ENCODE results near the gene PSMD9.
"Not testable (repeated sequence)": the region's sequence is repeated elsewhere in the genome, so short reads cannot be mapped to it uniquely, and the experiment has no call there.

Gene PSMD9

DNA sequence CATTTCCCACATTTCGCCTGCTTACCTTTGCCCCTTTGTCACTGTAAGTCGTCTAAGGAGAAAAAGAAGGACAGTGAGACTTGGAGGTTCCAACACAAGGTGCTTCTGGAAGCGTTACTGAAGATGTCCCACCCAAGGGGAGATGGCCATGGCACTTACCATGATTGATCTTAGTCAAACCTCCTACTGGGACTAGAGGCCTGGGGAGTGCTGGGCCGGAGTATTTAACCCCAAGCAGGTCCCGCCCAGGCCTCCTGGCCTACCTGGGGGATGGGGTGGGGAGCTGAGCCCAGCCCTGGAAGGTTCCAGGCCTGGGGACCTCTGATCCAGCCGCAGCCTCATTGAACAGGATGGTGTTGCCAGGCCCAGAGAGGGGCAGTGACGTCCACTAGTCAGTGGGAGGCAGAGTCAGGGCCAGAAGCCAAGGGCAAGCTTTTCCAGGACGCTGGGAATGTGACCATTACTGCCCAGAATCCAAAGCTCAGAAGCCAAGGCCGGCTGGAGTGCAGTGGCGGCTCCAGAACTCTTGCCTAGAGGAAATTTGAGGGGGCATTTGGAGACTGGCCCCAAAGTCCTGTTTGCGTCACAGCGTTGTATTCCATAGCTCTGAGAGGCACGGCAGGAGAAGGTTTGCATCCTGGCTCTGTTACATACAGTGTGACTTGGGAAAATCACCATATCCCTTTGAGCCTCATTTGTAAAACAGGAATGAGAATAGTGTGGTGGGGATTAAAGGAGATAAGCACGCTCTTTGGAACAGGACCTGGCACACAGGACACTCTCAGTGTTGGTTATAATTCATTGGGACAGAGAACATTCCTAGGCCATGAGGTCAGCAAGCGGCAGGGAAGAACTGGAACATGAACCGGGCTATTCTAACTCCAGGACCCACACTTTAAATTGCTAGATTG lies 29.7 kb upstream of the PSMD9 start, which contains the start of gene HPD:
Gene HPD, minus strand, starts transcription at position 198 of the 911 bp plus-strand sequence. Its CDS starts 36 bp downstream, at position 162.
- Histone ChIP-seq H3K27me3 (ENCODE audit: low read depth, low read length) (no peaks in the 10 kb centered on the region), H3K4me1 (ENCODE audit: control insufficient read depth in 1 of 2, insufficient read depth in 2 of 2, low read length in 2 of 2) (peaks cover 3 to 13% of the 10 kb centered on the region in 2 donors), H3K4me3 (ENCODE audit: low read depth in 1 of 2, low read length in 2 of 2) (no peak within 1 kb of the TSS), H3K36me3 (ENCODE audit: control insufficient read depth in 1 of 2, insufficient read depth in 2 of 2, low read length in 2 of 2) (no peaks in the 10 kb centered on the region), H3K27ac (ENCODE audit: low read length) (peak within 1 kb of the TSS; percentile 74), H3K9me3 (ENCODE audit: control insufficient read depth in 1 of 2, low read length in 2 of 2) (no peaks in the 10 kb centered on the region)

DNA sequence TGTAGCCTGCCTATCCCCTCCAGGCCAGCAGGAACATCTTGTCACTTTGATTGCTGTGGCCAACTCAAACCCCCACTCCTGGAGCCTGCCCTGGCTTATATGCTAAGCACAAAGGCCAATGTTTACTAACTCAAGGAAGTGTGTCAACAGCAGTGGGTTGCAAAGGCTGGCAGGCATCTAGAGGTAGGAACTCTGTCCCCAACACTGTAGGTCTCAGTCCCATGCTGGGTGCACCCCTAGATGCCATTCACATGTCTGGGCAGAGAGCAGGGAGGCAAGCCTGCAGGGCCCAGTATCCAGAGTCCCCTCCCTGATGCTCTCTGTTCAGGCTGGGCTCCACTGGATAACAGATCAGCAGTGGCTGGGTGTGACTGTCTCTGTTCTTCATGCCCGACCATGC lies 28.3 kb upstream of the PSMD9 start:
- Histone ChIP-seq H3K4me3 (ENCODE audit: low read depth in 1 of 2, low read length in 2 of 2) (no peak overlapping the region), H3K9me3 (ENCODE audit: control insufficient read depth in 1 of 2, low read length in 2 of 2) (no peaks in the 10 kb centered on the region), H3K4me1 (ENCODE audit: control insufficient read depth in 1 of 2, insufficient read depth in 2 of 2, low read length in 2 of 2) (peaks cover 3 to 13% of the 10 kb centered on the region in 2 donors), H3K27me3 (ENCODE audit: low read depth, low read length) (no peaks in the 10 kb centered on the region), H3K27ac (ENCODE audit: low read length) (no peak overlapping the region), H3K36me3 (ENCODE audit: control insufficient read depth in 1 of 2, insufficient read depth in 2 of 2, low read length in 2 of 2) (no peaks in the 10 kb centered on the region)

- not testable (repeated sequence) for H3K27ac ChIP-seq (ENCODE audit: low read length); H3K36me3 ChIP-seq (ENCODE audit: control insufficient read depth in 1 of 2, insufficient read depth in 2 of 2, low read length in 2 of 2); H3K9me3 ChIP-seq (ENCODE audit: control insufficient read depth in 1 of 2, low read length in 2 of 2); H3K27me3 ChIP-seq (ENCODE audit: low read depth, low read length); H3K4me3 ChIP-seq (ENCODE audit: low read depth in 1 of 2, low read length in 2 of 2)
- peaks cover 3 to 13% of the 10 kb centered on the region in 2 donors for H3K4me1 ChIP-seq (ENCODE audit: control insufficient read depth in 1 of 2, insufficient read depth in 2 of 2, low read length in 2 of 2)
These were observed 27.9 kb upstream of the PSMD9 start for GRCh38 chr12:121860699-121861098.

DNA sequence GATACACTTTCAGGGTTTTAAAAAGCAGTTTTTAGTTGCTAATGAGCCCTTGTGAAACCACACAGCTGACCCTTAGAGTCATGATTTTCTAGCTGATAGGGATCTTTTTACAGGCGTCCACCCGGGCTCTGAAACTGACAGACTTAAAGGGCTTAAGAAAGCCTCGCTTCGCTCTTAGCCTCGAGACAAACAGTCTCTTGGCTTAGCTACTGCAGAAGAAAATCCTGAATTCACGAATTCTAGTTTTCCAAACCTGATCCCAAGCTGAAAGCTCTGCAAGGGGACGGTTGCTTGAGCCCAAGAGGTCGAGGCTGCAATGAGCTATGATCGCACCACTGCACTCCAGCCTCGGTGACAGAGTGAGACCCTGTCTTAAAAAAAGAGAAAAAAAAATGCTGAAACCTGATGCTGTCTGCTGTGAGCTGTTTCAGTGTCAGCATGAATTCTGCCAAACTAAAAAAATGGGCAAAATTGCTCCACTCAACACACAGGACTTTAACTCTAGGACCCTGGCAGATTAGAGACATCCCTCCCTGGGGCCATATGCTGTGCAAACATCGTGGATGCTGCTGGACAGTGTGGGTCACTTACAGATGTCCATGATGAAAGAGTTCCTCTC lies 26.8 kb upstream of the PSMD9 start:
- Histone ChIP-seq H3K4me1 (ENCODE audit: control insufficient read depth in 1 of 2, insufficient read depth in 2 of 2, low read length in 2 of 2) (peaks cover 3 to 13% of the 10 kb centered on the region in 2 donors), H3K27me3 (ENCODE audit: low read depth, low read length) (no peaks in the 10 kb centered on the region), H3K4me3 (ENCODE audit: low read depth in 1 of 2, low read length in 2 of 2) (no peak overlapping the region), H3K27ac (ENCODE audit: low read length) (no peak overlapping the region), H3K36me3 (ENCODE audit: control insufficient read depth in 1 of 2, insufficient read depth in 2 of 2, low read length in 2 of 2) (no peaks in the 10 kb centered on the region), H3K9me3 (ENCODE audit: control insufficient read depth in 1 of 2, low read length in 2 of 2) (no peaks in the 10 kb centered on the region)

- Histone ChIP-seq H3K4me1 (ENCODE audit: control insufficient read depth in 1 of 2, insufficient read depth in 2 of 2, low read length in 2 of 2) (no peaks in the 10 kb centered on the region), H3K36me3 (ENCODE audit: control insufficient read depth in 1 of 2, insufficient read depth in 2 of 2, low read length in 2 of 2) (no peaks in the 10 kb centered on the region), H3K9me3 (ENCODE audit: control insufficient read depth in 1 of 2, low read length in 2 of 2) (no peaks in the 10 kb centered on the region), H3K27me3 (ENCODE audit: low read depth, low read length) (no peaks in the 10 kb centered on the region), H3K27ac (ENCODE audit: low read length) (no peak overlapping the region), H3K4me3 (ENCODE audit: low read depth in 1 of 2, low read length in 2 of 2) (no peak overlapping the region)
These were observed 22.3 kb upstream of the PSMD9 start for GRCh38 chr12:121866331-121866730.

- not testable (repeated sequence) for H3K36me3 ChIP-seq (ENCODE audit: control insufficient read depth in 1 of 2, insufficient read depth in 2 of 2, low read length in 2 of 2); H3K27me3 ChIP-seq (ENCODE audit: low read depth, low read length); H3K9me3 ChIP-seq (ENCODE audit: control insufficient read depth in 1 of 2, low read length in 2 of 2); H3K27ac ChIP-seq (ENCODE audit: low read length); H3K4me3 ChIP-seq (ENCODE audit: low read depth in 1 of 2, low read length in 2 of 2)
- peaks cover 0 to 11% of the 10 kb centered on the region in 2 donors for H3K4me1 ChIP-seq (ENCODE audit: control insufficient read depth in 1 of 2, insufficient read depth in 2 of 2, low read length in 2 of 2)
These were observed 19.4 kb upstream of the PSMD9 start for GRCh38 chr12:121869229-121869628.

DNA sequence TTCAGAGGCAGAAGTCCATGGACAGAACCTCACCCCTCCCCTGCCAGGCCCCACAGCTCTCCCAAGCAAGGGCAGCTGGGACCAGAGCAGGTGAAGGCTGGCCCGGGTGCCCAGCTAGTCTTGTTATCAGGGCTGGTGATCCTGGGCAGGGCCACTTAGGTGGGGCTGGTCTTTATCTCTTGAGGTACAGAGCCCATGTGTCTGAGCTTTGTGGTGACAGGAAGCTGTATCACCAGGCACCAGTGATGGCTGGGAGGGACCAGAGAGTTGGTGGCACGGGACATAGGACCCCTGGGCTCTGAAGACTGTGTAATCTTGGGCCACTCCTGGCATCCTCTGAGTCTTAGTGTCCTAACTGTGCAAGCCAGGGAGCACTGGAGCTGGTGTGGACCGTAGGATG lies 17.1 kb upstream of the PSMD9 start:
- no peaks in the 10 kb centered on the region for H3K27me3 ChIP-seq (ENCODE audit: low read depth, low read length)
- no peak overlapping the region for H3K4me3 ChIP-seq (ENCODE audit: low read depth in 1 of 2, low read length in 2 of 2)
- H3K4me1 ChIP-seq (ENCODE audit: control insufficient read depth in 1 of 2, insufficient read depth in 2 of 2, low read length in 2 of 2), result peaks cover 0 to 11% of the 10 kb centered on the region in 2 donors
- H3K36me3 ChIP-seq (ENCODE audit: control insufficient read depth in 1 of 2, insufficient read depth in 2 of 2, low read length in 2 of 2), result no peaks in the 10 kb centered on the region
- no peak overlapping the region for H3K27ac ChIP-seq (ENCODE audit: low read length)
- H3K9me3 ChIP-seq (ENCODE audit: control insufficient read depth in 1 of 2, low read length in 2 of 2), result no peaks in the 10 kb centered on the region

DNA sequence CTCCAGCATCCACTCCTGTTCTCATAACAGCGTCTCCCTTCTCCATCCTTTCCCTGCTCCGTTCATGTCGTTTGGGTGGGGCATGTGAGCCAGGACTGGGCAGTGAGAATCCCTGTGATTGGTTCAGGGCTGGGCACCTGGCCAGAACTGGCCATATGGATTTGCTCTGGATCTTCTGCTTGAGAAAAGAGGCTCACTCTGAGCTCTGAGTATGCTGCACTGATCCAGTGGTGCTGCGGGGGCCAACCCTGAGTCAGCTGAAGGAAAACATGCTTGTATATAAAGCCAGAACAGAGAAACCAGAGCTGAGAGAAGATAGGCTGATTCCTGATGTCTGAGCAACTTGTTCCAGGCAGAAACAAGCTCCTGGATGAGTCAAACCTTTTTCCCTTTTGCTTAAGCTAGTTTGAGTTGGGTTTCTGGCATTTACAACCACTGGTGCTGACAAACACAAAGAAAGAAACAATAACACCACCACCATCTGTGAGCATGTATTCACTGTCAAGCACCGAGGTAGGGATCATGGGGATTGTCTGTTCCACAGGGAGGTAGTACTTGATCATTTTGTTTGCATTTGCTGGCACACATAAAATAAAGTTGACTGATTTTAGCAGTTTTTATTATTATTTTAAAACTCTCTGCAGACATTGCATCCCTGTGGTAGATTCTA lies 15.9 kb upstream of the PSMD9 start:
- no peak overlapping the region for H3K4me3 ChIP-seq (ENCODE audit: low read depth in 1 of 2, low read length in 2 of 2)
- no peaks in the 10 kb centered on the region for H3K36me3 ChIP-seq (ENCODE audit: control insufficient read depth in 1 of 2, insufficient read depth in 2 of 2, low read length in 2 of 2)
- peak overlapping the region; percentile 12 for H3K27ac ChIP-seq (ENCODE audit: low read length)
- H3K4me1 ChIP-seq (ENCODE audit: control insufficient read depth in 1 of 2, insufficient read depth in 2 of 2, low read length in 2 of 2), result peaks cover 0 to 11% of the 10 kb centered on the region in 2 donors
- H3K9me3 ChIP-seq (ENCODE audit: control insufficient read depth in 1 of 2, low read length in 2 of 2), result no peaks in the 10 kb centered on the region
- no peaks in the 10 kb centered on the region for H3K27me3 ChIP-seq (ENCODE audit: low read depth, low read length)

DNA sequence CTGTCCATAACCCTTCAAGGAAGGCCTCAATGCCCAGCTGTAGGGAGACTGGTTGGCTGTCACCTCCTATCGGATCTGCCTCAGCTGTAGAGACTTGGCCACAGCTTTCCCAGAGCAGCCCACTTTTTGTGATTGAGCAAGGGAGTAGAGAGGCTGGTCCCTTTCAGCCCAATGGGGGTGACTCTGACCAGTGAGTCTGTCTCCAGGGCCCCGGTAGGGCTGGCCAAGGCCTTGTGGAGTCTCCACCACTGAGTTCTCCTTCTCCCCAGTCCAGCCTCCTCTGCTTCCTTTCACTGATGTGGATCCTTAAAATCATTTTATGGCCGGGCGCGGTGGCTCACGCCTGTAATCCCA lies 15.4 kb upstream of the PSMD9 start:
- H3K27me3 ChIP-seq (ENCODE audit: low read depth, low read length), result no peaks in the 10 kb centered on the region
- no peaks in the 10 kb centered on the region for H3K9me3 ChIP-seq (ENCODE audit: control insufficient read depth in 1 of 2, low read length in 2 of 2)
- H3K36me3 ChIP-seq (ENCODE audit: control insufficient read depth in 1 of 2, insufficient read depth in 2 of 2, low read length in 2 of 2), result no peaks in the 10 kb centered on the region
- no peak overlapping the region for H3K4me3 ChIP-seq (ENCODE audit: low read depth in 1 of 2, low read length in 2 of 2)
- peaks cover 0 to 11% of the 10 kb centered on the region in 2 donors for H3K4me1 ChIP-seq (ENCODE audit: control insufficient read depth in 1 of 2, insufficient read depth in 2 of 2, low read length in 2 of 2)
- peak overlapping the region; percentile 12 for H3K27ac ChIP-seq (ENCODE audit: low read length)

DNA sequence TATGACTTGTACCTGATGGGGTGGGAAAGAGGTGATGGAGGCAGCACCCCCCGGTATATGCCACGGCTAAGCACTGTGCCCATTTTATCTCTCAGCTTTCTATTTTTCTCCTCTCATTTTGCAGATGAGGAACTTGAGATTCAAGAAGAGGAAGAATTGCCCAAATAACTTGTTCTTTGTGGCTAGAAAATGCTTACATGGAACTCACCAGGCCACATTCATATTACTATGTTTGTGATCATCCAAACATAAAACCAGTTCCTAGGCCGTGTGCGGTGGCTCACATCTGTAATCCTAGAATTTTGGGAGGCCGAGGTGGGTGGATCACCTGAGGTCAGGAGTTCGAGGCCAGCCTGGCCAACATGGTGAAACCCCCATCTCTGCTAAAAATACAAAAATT lies 14.5 kb upstream of the PSMD9 start:
- H3K9me3 ChIP-seq (ENCODE audit: control insufficient read depth in 1 of 2, low read length in 2 of 2), result no peaks in the 10 kb centered on the region
- no peaks in the 10 kb centered on the region for H3K36me3 ChIP-seq (ENCODE audit: control insufficient read depth in 1 of 2, insufficient read depth in 2 of 2, low read length in 2 of 2)
- H3K4me1 ChIP-seq (ENCODE audit: control insufficient read depth in 1 of 2, insufficient read depth in 2 of 2, low read length in 2 of 2), result peaks cover 0 to 11% of the 10 kb centered on the region in 2 donors
- no peak overlapping the region for H3K27ac ChIP-seq (ENCODE audit: low read length)
- no peaks in the 10 kb centered on the region for H3K27me3 ChIP-seq (ENCODE audit: low read depth, low read length)
- H3K4me3 ChIP-seq (ENCODE audit: low read depth in 1 of 2, low read length in 2 of 2), result no peak overlapping the region

DNA sequence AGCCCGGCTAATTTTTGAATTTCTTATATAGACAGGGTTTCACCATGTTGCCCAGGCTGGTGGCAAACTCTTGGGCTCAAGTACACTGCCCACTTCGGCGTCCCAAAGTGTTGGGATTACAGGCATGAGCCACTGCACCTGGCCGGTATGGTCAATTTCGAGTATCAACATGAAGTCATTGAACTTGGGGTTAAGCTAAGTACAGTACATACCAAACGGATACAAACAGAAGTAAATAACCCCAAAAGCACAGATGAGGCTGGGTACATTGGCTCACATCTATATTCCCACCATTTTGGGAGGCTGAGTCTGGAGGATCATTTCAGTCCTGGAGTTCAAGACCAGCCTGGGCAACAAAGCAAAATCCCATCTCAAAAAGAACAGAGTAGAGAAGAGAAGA lies 13.0 kb upstream of the PSMD9 start:
- Histone ChIP-seq H3K4me1 (ENCODE audit: control insufficient read depth in 1 of 2, insufficient read depth in 2 of 2, low read length in 2 of 2) (peaks cover 0 to 11% of the 10 kb centered on the region in 2 donors), H3K4me3 (ENCODE audit: low read depth in 1 of 2, low read length in 2 of 2) (no peak overlapping the region), H3K36me3 (ENCODE audit: control insufficient read depth in 1 of 2, insufficient read depth in 2 of 2, low read length in 2 of 2) (no peaks in the 10 kb centered on the region), H3K9me3 (ENCODE audit: control insufficient read depth in 1 of 2, low read length in 2 of 2) (no peaks in the 10 kb centered on the region), H3K27me3 (ENCODE audit: low read depth, low read length) (no peaks in the 10 kb centered on the region), H3K27ac (ENCODE audit: low read length) (no peak overlapping the region)
